HepG2 (cell line): ENCODE measurements around the gene MAP2K5. TPM values are rescaled to one million over a fixed set of nuclear protein-coding genes. Genes with fewer than 3 reads are reported as not detected.

Source experiments
- ATRX ChIP-seq: sonication (generic); formaldehyde crosslinking; IDR thresholded peaks from 2 replicates; pipeline ENCODE4 v1.4.0; 2020; ENCODE audit warnings: missing genetic modification reagents, borderline replicate concordance
- BRD4 ChIP-seq: sonication (generic); formaldehyde crosslinking; IDR thresholded peaks from 2 replicates; pipeline ENCODE4 v1.4.0; 2020; ENCODE audit warnings: missing genetic modification reagents
- CREM ChIP-seq, 2 experiments: sonication (generic) in 1 of 2; formaldehyde crosslinking in 1 of 2; IDR thresholded peaks; 2 replicates each; pipeline versions ENCODE4 v1.4.0 to v1.6.1; 2016 to 2020; ENCODE audit warnings: antibody characterized with exemption in 1 of 2, mild to moderate bottlenecking in 1 of 2, missing genetic modification reagents in 1 of 2
- MZF1 ChIP-seq: sonication (generic); formaldehyde crosslinking; IDR thresholded peaks from 2 replicates; pipeline ENCODE4 v1.8.1; 2023; ENCODE audit warnings: mild to moderate bottlenecking, missing genetic modification reagents, borderline replicate concordance
- RBM22 ChIP-seq: fragments of 200-400 bp; formaldehyde crosslinking; optimal IDR thresholded peaks from 2 replicates; pipeline ENCODE3; 2017; ENCODE audit warnings: mild to moderate bottlenecking, low read length, moderate library complexity
- RFX3 ChIP-seq: IDR thresholded peaks from 2 replicates; pipeline ENCODE4 v1.6.1; 2016; ENCODE audit warnings: missing biosample characterization, missing genetic modification reagents
- RXRA ChIP-seq: sonication (generic); formaldehyde crosslinking; IDR thresholded peaks from 2 replicates; pipeline ENCODE4 v1.5.1; 2020; ENCODE audit warnings: missing genetic modification reagents
- SAFB2 ChIP-seq: sonication (generic); formaldehyde crosslinking; IDR thresholded peaks from 2 replicates; pipeline ENCODE4 v1.5.1; 2020; ENCODE audit warnings: missing genetic modification reagents, low read depth, mild to moderate bottlenecking, borderline replicate concordance
- SRSF1 ChIP-seq: fragments of 200-400 bp; formaldehyde crosslinking; optimal IDR thresholded peaks from 2 replicates; pipeline ENCODE3; 2017; ENCODE audit warnings: mild to moderate bottlenecking, low read depth, low read length, moderate library complexity
- TGIF2 ChIP-seq: IDR thresholded peaks from 2 replicates; pipeline ENCODE4 v1.6.1; 2016; ENCODE audit warnings: control low read depth, missing compliant biosample characterization
- XRCC5 ChIP-seq: fragments of 200-400 bp; formaldehyde crosslinking; optimal IDR thresholded peaks from 2 replicates; pipeline ENCODE3; 2017; ENCODE audit warnings: mild to moderate bottlenecking, low read length
- ZFAT ChIP-seq: sonication (generic); formaldehyde crosslinking; conservative IDR thresholded peaks from 2 replicates; pipeline ENCODE4 v1.8.1; 2023; ENCODE audit warnings: missing genetic modification reagents, inconsistent platforms
- ZNF720 ChIP-seq: sonication (generic); formaldehyde crosslinking; IDR thresholded peaks from 2 replicates; pipeline ENCODE4 v1.4.0; 2020; ENCODE audit warnings: missing genetic modification reagents
- ZZZ3 ChIP-seq: sonication (generic); formaldehyde crosslinking; IDR thresholded peaks from 2 replicates; pipeline ENCODE4 v1.4.0; 2020; ENCODE audit warnings: missing genetic modification reagents, mild to moderate bottlenecking, borderline replicate concordance
- polyA plus RNA-seq, 8 experiments: library from polyadenylated mRNA; depleted of rRNA in 3 of 8; stranded (reverse) in 7 of 8; unstranded in 1 of 8; fragments of >200 nt; fragmentation: Illumina TruSeq in 4 of 8; extraction: Trizol in 4 of 8; gene quantifications; 2 replicates each; pipeline versions ENCODE4 v1.2.1 to v1.2.3, GENCODE V29; 2011 to 2016; ENCODE audit warnings: low read depth in 4 of 8, missing spikeins in 1 of 8, mixed read lengths in 1 of 8; ENCODE audit not compliant: insufficient read depth in 1 of 8
- total RNA-seq, 5 experiments: library from RNA; depleted of rRNA; stranded (reverse); fragments of >200 nt; fragmentation: Illumina TruSeq; extraction: Trizol; gene quantifications; 2 replicates each; pipeline ENCODE4 v1.2.3, GENCODE V29; 2016; ENCODE audit warnings: low read depth in 1 of 5
- TF ChIP-seq, protein P1 (sequence below): sonication (generic); formaldehyde crosslinking; IDR thresholded peaks from 2 replicates; pipeline ENCODE4 v1.4.0; 2020; ENCODE audit warnings: missing genetic modification reagents, borderline replicate concordance
- TF ChIP-seq, protein P2 (sequence below): sonication (generic); formaldehyde crosslinking; IDR thresholded peaks from 2 replicates; pipeline ENCODE4 v1.5.0; 2020; ENCODE audit warnings: mild to moderate bottlenecking, missing genetic modification reagents, borderline replicate concordance
- TF ChIP-seq, protein P3 (sequence below): sonication (generic); formaldehyde crosslinking; IDR thresholded peaks from 2 replicates; pipeline ENCODE4 v1.4.0; 2020; ENCODE audit warnings: missing genetic modification reagents

MAP2K5 gene
- total and polyA plus RNA-seq, 2 of the 13 experiments (the other 11 are each of a cell fraction or from before 2014, with no cell fraction given) = 4.0 to 4.3 TPM

DNA sequence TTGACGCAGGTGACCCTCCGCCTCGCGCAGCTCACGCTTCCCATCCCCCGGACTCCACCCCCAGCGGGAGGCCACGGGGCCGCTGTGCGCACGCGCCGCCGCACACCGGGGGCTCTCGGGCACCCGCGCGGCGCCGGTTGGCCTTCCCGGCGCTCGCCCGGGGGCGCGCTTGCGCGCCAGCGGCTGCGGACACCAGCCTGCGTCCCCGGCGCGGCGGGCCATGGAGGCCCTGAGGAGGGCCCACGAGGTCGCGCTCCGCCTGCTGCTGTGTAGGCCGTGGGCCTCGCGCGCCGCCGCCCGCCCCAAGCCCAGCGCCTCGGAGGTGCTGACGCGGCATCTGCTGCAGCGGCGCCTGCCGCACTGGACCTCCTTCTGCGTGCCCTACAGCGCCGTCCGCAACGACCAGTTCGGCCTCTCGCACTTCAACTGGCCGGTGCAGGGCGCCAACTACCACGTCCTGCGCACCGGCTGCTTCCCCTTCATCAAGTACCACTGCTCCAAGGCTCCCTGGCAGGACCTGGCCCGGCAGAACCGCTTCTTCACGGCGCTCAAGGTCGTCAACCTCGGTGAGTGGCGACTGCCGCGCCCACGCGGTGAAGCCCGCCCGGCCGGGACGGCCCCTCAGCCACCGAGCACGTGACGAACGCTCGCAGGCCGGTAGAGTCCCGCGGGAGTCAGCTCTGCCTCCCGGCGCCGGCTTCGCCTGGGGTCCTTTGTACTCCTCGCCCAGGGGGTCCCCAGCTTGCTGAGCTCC is 21.3 kb upstream of the MAP2K5 start, which contains the start of gene C15orf61 (continued):
- TF ChIP-seq, protein P1, sequence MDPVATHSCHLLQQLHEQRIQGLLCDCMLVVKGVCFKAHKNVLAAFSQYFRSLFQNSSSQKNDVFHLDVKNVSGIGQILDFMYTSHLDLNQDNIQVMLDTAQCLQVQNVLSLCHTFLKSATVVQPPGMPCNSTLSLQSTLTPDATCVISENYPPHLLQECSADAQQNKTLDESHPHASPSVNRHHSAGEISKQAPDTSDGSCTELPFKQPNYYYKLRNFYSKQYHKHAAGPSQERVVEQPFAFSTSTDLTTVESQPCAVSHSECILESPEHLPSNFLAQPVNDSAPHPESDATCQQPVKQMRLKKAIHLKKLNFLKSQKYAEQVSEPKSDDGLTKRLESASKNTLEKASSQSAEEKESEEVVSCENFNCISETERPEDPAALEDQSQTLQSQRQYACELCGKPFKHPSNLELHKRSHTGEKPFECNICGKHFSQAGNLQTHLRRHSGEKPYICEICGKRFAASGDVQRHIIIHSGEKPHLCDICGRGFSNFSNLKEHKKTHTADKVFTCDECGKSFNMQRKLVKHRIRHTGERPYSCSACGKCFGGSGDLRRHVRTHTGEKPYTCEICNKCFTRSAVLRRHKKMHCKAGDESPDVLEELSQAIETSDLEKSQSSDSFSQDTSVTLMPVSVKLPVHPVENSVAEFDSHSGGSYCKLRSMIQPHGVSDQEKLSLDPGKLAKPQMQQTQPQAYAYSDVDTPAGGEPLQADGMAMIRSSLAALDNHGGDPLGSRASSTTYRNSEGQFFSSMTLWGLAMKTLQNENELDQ (CRISPR knock-in tag) = no peak
- TF ChIP-seq RBM22 = no peak
- peak; percentile 41; the same call in 1 of the 2 replicates for TF ChIP-seq ZFAT (CRISPR knock-in tag)
- 0 out of 2 replicates have a peak, but pooled peaks have one; percentile 20 for TF ChIP-seq ZNF720
- peak; percentile 26 for TF ChIP-seq XRCC5
- TF ChIP-seq, protein P2, sequence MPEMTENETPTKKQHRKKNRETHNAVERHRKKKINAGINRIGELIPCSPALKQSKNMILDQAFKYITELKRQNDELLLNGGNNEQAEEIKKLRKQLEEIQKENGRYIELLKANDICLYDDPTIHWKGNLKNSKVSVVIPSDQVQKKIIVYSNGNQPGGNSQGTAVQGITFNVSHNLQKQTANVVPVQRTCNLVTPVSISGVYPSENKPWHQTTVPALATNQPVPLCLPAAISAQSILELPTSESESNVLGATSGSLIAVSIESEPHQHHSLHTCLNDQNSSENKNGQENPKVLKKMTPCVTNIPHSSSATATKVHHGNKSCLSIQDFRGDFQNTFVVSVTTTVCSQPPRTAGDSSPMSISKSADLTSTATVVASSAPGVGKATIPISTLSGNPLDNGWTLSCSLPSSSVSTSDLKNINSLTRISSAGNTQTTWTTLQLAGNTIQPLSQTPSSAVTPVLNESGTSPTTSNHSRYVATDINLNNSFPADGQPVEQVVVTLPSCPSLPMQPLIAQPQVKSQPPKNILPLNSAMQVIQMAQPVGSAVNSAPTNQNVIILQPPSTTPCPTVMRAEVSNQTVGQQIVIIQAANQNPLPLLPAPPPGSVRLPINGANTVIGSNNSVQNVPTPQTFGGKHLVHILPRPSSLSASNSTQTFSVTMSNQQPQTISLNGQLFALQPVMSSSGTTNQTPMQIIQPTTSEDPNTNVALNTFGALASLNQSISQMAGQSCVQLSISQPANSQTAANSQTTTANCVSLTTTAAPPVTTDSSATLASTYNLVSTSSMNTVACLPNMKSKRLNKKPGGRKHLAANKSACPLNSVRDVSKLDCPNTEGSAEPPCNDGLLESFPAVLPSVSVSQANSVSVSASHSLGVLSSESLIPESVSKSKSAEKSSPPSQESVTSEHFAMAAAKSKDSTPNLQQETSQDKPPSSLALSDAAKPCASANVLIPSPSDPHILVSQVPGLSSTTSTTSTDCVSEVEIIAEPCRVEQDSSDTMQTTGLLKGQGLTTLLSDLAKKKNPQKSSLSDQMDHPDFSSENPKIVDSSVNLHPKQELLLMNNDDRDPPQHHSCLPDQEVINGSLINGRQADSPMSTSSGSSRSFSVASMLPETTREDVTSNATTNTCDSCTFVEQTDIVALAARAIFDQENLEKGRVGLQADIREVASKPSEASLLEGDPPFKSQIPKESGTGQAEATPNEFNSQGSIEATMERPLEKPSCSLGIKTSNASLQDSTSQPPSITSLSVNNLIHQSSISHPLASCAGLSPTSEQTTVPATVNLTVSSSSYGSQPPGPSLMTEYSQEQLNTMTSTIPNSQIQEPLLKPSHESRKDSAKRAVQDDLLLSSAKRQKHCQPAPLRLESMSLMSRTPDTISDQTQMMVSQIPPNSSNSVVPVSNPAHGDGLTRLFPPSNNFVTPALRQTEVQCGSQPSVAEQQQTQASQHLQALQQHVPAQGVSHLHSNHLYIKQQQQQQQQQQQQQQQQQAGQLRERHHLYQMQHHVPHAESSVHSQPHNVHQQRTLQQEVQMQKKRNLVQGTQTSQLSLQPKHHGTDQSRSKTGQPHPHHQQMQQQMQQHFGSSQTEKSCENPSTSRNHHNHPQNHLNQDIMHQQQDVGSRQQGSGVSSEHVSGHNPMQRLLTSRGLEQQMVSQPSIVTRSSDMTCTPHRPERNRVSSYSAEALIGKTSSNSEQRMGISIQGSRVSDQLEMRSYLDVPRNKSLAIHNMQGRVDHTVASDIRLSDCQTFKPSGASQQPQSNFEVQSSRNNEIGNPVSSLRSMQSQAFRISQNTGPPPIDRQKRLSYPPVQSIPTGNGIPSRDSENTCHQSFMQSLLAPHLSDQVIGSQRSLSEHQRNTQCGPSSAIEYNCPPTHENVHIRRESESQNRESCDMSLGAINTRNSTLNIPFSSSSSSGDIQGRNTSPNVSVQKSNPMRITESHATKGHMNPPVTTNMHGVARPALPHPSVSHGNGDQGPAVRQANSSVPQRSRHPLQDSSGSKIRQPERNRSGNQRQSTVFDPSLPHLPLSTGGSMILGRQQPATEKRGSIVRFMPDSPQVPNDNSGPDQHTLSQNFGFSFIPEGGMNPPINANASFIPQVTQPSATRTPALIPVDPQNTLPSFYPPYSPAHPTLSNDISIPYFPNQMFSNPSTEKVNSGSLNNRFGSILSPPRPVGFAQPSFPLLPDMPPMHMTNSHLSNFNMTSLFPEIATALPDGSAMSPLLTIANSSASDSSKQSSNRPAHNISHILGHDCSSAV (CRISPR knock-in tag) = 0 out of 2 replicates have a peak, but pooled peaks have one; percentile 27
- TF ChIP-seq ATRX (CRISPR knock-in tag) = no peak
- no peak for TF ChIP-seq MZF1
- peak; percentile 89 for TF ChIP-seq ZZZ3 (CRISPR knock-in tag)
- TF ChIP-seq TGIF2 (CRISPR knock-in tag) = no peak; the same call in 1 of the 2 replicates
- no peak for TF ChIP-seq CREM (IDR thresholded peaks at IDR 0.05)
- no peak for TF ChIP-seq CREM (CRISPR knock-in tag; IDR thresholded peaks at IDR 0.05)
- peak; percentile 60 for TF ChIP-seq SRSF1
- TF ChIP-seq, protein P3, sequence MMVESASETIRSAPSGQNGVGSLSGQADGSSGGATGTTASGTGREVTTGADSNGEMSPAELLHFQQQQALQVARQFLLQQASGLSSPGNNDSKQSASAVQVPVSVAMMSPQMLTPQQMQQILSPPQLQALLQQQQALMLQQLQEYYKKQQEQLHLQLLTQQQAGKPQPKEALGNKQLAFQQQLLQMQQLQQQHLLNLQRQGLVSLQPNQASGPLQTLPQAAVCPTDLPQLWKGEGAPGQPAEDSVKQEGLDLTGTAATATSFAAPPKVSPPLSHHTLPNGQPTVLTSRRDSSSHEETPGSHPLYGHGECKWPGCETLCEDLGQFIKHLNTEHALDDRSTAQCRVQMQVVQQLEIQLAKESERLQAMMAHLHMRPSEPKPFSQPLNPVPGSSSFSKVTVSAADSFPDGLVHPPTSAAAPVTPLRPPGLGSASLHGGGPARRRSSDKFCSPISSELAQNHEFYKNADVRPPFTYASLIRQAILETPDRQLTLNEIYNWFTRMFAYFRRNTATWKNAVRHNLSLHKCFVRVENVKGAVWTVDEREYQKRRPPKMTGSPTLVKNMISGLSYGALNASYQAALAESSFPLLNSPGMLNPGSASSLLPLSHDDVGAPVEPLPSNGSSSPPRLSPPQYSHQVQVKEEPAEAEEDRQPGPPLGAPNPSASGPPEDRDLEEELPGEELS = peak; percentile 51
- peak; percentile 81 for TF ChIP-seq RXRA (CRISPR knock-in tag)
- no peak for TF ChIP-seq RFX3 (CRISPR knock-in tag)
- peak; percentile 92 for TF ChIP-seq SAFB2 (CRISPR knock-in tag)
- TF ChIP-seq BRD4 (CRISPR knock-in tag) = peak; percentile 94
